Mesendoderm (in vitro differentiated cells): ENCODE measurements around the gene TSPAN18.

Experiments used
- DNase-seq: peaks from one replicate; pipeline ENCODE4 v3.0.0; 2013
- H2AK5ac ChIP-seq: 2 replicates; pipeline ENCODE4 v1.6.1; 2013; ENCODE audit warnings: low read length, inconsistent platforms
- H2BK120ac ChIP-seq: 2 replicates; pipeline ENCODE4 v1.6.1; 2013; ENCODE audit warnings: low read depth, mild to moderate bottlenecking, low read length, moderate library complexity, mixed read lengths
- H2BK15ac ChIP-seq: replicated peaks from 2 replicates; pipeline ENCODE4 v1.6.1; 2013; ENCODE audit warnings: low read depth, mild to moderate bottlenecking, moderate library complexity
- H2BK5ac ChIP-seq: 2 replicates; pipeline ENCODE4 v1.6.1; 2013; ENCODE audit warnings: low read length, inconsistent platforms
- H3K18ac ChIP-seq: 2 replicates; pipeline ENCODE4 v1.6.1; 2013; ENCODE audit warnings: mild to moderate bottlenecking, low read length, mixed read lengths
- H3K23ac ChIP-seq: one replicate; pipeline ENCODE4 v1.6.1; 2013; ENCODE audit warnings: low read length
- H3K27ac ChIP-seq: 2 replicates; pipeline ENCODE4 v1.5.1; 2013; ENCODE audit warnings: low read depth, mild to moderate bottlenecking, inconsistent platforms, low read length, moderate library complexity
- H3K27me3 ChIP-seq: 2 replicates; pipeline ENCODE4 v1.6.1; 2013; ENCODE audit warnings: low read length, control low read depth, mild to moderate bottlenecking, inconsistent platforms; ENCODE audit not compliant: insufficient read depth, poor library complexity
- H3K36me3 ChIP-seq: 2 replicates; pipeline ENCODE4 v1.6.1; 2013; ENCODE audit warnings: low read length, inconsistent platforms; ENCODE audit not compliant: control insufficient read depth, insufficient read depth
- H3K4ac ChIP-seq: one replicate; pipeline ENCODE4 v1.6.1; 2013; ENCODE audit warnings: low read depth, mild to moderate bottlenecking, low read length, moderate library complexity
- H3K4me1 ChIP-seq: 2 replicates; pipeline ENCODE4 v1.6.1; 2013; ENCODE audit warnings: low read depth, low read length, inconsistent platforms; ENCODE audit not compliant: control insufficient read depth
- H3K4me2 ChIP-seq: 2 replicates; pipeline ENCODE4 v1.6.1; 2013; ENCODE audit warnings: low read length
- H3K4me3 ChIP-seq: 2 replicates; pipeline ENCODE4 v1.5.1; 2013; ENCODE audit warnings: mild to moderate bottlenecking, low read length
- H3K56ac ChIP-seq: one replicate; pipeline ENCODE4 v1.6.1; 2013; ENCODE audit warnings: low read length
- H3K79me1 ChIP-seq: 2 replicates; pipeline ENCODE4 v1.6.1; 2013; ENCODE audit warnings: low read length, inconsistent platforms
- H3K79me2 ChIP-seq: 2 replicates; pipeline ENCODE4 v1.6.1; 2013; ENCODE audit warnings: mild to moderate bottlenecking, low read length; ENCODE audit not compliant: control insufficient read depth, insufficient read depth
- H3K9ac ChIP-seq: 2 replicates; pipeline ENCODE4 v1.6.1; 2013; ENCODE audit warnings: low read length, inconsistent platforms
- H4K5ac ChIP-seq: one replicate; pipeline ENCODE4 v1.6.1; 2013; ENCODE audit warnings: low read length
- H4K8ac ChIP-seq: one replicate; pipeline ENCODE4 v1.6.1; 2013; ENCODE audit warnings: low read depth, mild to moderate bottlenecking, control low read depth, low read length, moderate library complexity
- WGBS: extraction: QIAGEN DNeasy Blood & Tissue Kit; methylation state at CpG from one replicate; pipeline ENCODE4 v1.1.7; 2013; ENCODE audit warnings: low lambda C conversion rate, missing lambda C conversion rate; ENCODE audit not compliant: insufficient coverage; ENCODE audit errors: extremely low coverage; 5-methylcytosine and 5-hydroxymethylcytosine counted together

TSPAN18 gene

DNA sequence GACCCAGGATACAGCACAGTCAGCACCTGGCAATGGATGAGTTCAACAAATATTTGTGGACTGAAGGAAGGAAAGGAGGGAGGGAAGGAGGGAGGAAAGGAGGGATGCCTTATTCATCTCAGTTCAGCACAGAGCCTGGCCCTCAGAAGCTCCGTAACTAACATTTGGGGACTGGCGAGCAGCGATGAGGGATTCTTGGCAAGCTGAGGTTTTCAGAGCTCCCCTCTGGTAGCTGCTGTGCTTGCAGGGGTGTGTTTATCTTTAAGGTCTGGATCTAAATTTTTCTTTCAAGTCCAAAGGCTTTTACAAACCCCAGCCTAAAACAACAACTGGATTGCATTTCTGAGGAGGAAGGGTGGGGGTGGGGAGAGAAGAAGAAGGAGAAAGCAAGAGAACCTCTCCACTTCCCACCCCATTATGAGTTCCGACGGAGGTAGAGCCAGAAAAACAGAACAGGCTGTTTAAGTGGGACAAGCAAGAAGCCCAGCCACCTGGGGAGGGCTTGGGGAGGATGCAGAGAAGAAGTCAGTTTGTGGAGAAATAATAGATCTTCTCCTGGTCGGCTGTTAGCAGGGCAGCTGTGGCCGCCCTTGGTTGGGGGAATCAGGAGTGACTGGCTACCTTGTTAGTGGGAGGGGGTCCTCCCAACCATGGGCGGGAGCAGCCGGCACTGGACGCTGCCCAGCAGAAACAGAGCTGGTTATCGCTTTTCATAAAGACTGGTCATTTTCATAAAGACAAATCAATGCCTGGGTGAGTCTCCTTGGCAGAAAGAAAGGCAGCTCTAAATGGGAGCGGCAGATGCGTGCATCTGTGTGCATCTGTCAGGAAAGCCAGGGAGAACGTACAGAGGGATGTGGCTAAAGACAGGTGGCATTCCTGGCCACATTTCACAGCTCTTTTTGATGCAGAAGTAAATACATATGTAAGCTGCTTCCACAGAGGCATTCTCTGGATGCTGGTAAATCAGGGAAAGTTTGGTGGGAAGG lies 78.0 kb downstream of the TSPAN18 start:
- Histone ChIP-seq H3K4me2 (no peak overlapping the region), H3K4ac (no peak overlapping the region), H3K56ac (no peak overlapping the region), H3K9ac (no peak overlapping the region), H3K4me1 (no peaks in the 10 kb centered on the region), H3K36me3 (no peaks in the 10 kb centered on the region), H4K5ac (no peak overlapping the region), H3K79me1 (no peaks in the 10 kb centered on the region), H3K23ac (no peak overlapping the region), H4K8ac (no peak overlapping the region), H3K18ac (no peak overlapping the region), H2AK5ac (no peak overlapping the region), H3K4me3 (no peak overlapping the region), H3K27me3 (no peaks in the 10 kb centered on the region), H2BK5ac (no peak overlapping the region), H3K27ac (no peak overlapping the region), H2BK120ac (no peak overlapping the region), H3K79me2 (no peaks in the 10 kb centered on the region), H2BK15ac (no peak overlapping the region)
- no CpG with 5 or more reads among the region's 14 CpGs for WGBS
- no peak for DNase-seq

DNA sequence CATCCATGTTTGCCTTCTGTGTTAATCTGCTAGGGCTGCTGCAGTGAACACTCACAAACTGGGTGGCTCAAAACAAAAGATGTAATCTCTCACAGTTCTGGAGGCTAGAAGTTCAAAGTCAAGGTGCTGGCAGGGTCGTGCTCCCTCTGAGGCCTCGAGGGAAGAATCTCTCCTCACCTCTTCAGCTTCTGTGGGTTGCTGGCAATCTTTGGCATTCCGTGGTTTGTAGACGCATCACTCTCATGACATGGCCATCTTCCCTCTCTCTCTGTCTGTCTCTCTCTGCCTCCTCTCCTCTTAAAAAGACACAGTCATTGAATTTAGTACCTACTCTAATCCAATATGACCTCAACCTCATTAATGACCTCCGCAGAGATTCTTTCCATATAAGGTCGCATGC lies 78.8 kb downstream of the TSPAN18 start:
- Histone ChIP-seq H2AK5ac (no peak overlapping the region), H4K8ac (no peak overlapping the region), H3K79me1 (no peaks in the 10 kb centered on the region), H3K79me2 (no peaks in the 10 kb centered on the region), H2BK120ac (no peak overlapping the region), H3K4ac (no peak overlapping the region), H3K23ac (no peak overlapping the region), H3K27me3 (no peaks in the 10 kb centered on the region), H4K5ac (no peak overlapping the region), H3K18ac (no peak overlapping the region), H3K4me3 (no peak overlapping the region), H3K27ac (no peak overlapping the region), H3K4me2 (no peak overlapping the region), H2BK15ac (no peak overlapping the region), H3K36me3 (no peaks in the 10 kb centered on the region), H3K9ac (no peak overlapping the region), H3K56ac (no peak overlapping the region), H2BK5ac (no peak overlapping the region), H3K4me1 (no peaks in the 10 kb centered on the region)
- no CpG with 5 or more reads among the region's 6 CpGs for WGBS
- DNase-seq, result peak; percentile 44

- no CpG with 5 or more reads among the region's 7 CpGs for WGBS
- H3K79me2 ChIP-seq, result no peaks in the 10 kb centered on the region
- no peaks in the 10 kb centered on the region for H3K27me3 ChIP-seq
- H3K9ac ChIP-seq, result no peak overlapping the region
- no peak for DNase-seq
- H3K4me1 ChIP-seq, result no peaks in the 10 kb centered on the region
- H2AK5ac ChIP-seq, result no peak overlapping the region
- H3K36me3 ChIP-seq, result no peaks in the 10 kb centered on the region
- no peak overlapping the region for H2BK120ac ChIP-seq
- H4K5ac ChIP-seq, result no peak overlapping the region
- no peak overlapping the region for H2BK15ac ChIP-seq
- H3K18ac ChIP-seq, result no peak overlapping the region
- no peak overlapping the region for H3K27ac ChIP-seq
- H3K4me3 ChIP-seq, result no peak overlapping the region
- no peak overlapping the region for H2BK5ac ChIP-seq
- H3K4ac ChIP-seq, result no peak overlapping the region
- H3K56ac ChIP-seq, result no peak overlapping the region
- no peak overlapping the region for H3K4me2 ChIP-seq
- H3K79me1 ChIP-seq, result no peaks in the 10 kb centered on the region
- no peak overlapping the region for H4K8ac ChIP-seq
- no peak overlapping the region for H3K23ac ChIP-seq
Measured at GRCh38 chr11:44808053-44808753, 81.4 kb downstream of the TSPAN18 start.

- no peak overlapping the region for H2BK15ac ChIP-seq
- no peaks in the 10 kb centered on the region for H3K36me3 ChIP-seq
- H3K4ac ChIP-seq, result no peak overlapping the region
- no peak overlapping the region for H4K5ac ChIP-seq
- H3K79me1 ChIP-seq, result no peaks in the 10 kb centered on the region
- H3K18ac ChIP-seq, result no peak overlapping the region
- no peaks in the 10 kb centered on the region for H3K79me2 ChIP-seq
- DNase-seq, result no peak
- no CpG with 5 or more reads among the region's 6 CpGs for WGBS
- no peaks in the 10 kb centered on the region for H3K27me3 ChIP-seq
- H3K4me1 ChIP-seq, result peaks cover 2% of the 10 kb centered on the region
- H2AK5ac ChIP-seq, result no peak overlapping the region
- no peak overlapping the region for H3K4me3 ChIP-seq
- no peak overlapping the region for H2BK120ac ChIP-seq
- H2BK5ac ChIP-seq, result no peak overlapping the region
- H3K9ac ChIP-seq, result no peak overlapping the region
- no peak overlapping the region for H4K8ac ChIP-seq
- H3K4me2 ChIP-seq, result no peak overlapping the region
- no peak overlapping the region for H3K56ac ChIP-seq
- no peak overlapping the region for H3K23ac ChIP-seq
- no peak overlapping the region for H3K27ac ChIP-seq
Measured at GRCh38 chr11:44809283-44809682, 82.5 kb downstream of the TSPAN18 start.

DNA sequence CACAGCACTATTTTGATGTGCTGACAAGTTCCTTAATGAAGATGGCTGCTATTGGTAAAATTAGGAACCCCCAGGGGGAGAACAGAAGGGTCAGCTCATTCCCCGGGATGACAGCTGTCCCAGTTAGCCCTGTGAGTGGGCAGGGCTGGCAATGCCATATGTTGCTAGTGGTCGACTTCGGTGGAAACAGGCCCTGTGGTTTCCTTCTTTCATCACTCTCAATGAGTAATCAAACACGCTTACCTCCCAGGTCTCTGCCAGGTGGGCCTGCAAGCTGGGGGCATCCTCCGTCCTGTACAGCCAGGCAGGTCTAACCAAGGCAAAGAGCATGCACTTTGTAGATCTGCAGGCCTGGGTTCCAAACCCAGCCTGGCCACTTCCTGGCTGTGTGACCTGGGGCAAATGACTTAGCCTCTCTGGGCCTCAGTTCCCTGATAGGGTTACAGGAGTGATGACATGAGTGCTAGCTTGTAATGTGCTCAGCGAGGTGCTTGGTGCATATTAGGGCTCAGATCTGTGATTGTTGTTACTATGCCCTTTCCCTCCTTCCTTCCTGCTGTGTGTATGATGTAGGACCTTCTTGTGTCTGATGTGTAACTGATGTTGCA lies 85.2 kb downstream of the TSPAN18 start:
- H3K4ac ChIP-seq, result no peak overlapping the region
- no CpG with 5 or more reads among the region's 6 CpGs for WGBS
- H2AK5ac ChIP-seq, result no peak overlapping the region
- H3K36me3 ChIP-seq, result no peaks in the 10 kb centered on the region
- no peak overlapping the region for H3K4me2 ChIP-seq
- no peak overlapping the region for H3K4me3 ChIP-seq
- no peak overlapping the region for H4K8ac ChIP-seq
- H3K4me1 ChIP-seq, result peaks cover 2% of the 10 kb centered on the region
- no peak overlapping the region for H2BK15ac ChIP-seq
- H3K56ac ChIP-seq, result no peak overlapping the region
- H3K79me1 ChIP-seq, result no peaks in the 10 kb centered on the region
- no peak overlapping the region for H3K27ac ChIP-seq
- no peak overlapping the region for H4K5ac ChIP-seq
- H2BK120ac ChIP-seq, result no peak overlapping the region
- H3K9ac ChIP-seq, result no peak overlapping the region
- H3K79me2 ChIP-seq, result no peaks in the 10 kb centered on the region
- no peak overlapping the region for H2BK5ac ChIP-seq
- DNase-seq, result no peak
- no peak overlapping the region for H3K18ac ChIP-seq
- no peaks in the 10 kb centered on the region for H3K27me3 ChIP-seq
- H3K23ac ChIP-seq, result no peak overlapping the region
